GM08714 (cell line): Measurements from ENCODE around the gene ART5.

Source experiments
- H3K4me3 ChIP-seq: fragments of 200-500 bp; sonication (Bioruptor generic); 2 replicates; pipeline ENCODE4 v1.5.1; 2014; ENCODE audit warnings: mild to moderate bottlenecking, low read length, inconsistent platforms
- ZNF274 ChIP-seq: IDR thresholded peaks from 2 replicates; pipeline ENCODE4 v1.6.1; 2012; ENCODE audit warnings: mild to moderate bottlenecking, low read depth, low read length

The ART5 gene

GRCh38 chr11:3641701-3642070 is at the start of gene ART5:
Gene ART5 (minus strand): TSS chr11:3641992. CDS start chr11:3641862, 130 bp downstream.
- TF ChIP-seq ZNF274 = no peak
- peak within 1 kb of the TSS; percentile 45; the same call in 1 of the 2 replicates for H3K4me3 ChIP-seq

DNA sequence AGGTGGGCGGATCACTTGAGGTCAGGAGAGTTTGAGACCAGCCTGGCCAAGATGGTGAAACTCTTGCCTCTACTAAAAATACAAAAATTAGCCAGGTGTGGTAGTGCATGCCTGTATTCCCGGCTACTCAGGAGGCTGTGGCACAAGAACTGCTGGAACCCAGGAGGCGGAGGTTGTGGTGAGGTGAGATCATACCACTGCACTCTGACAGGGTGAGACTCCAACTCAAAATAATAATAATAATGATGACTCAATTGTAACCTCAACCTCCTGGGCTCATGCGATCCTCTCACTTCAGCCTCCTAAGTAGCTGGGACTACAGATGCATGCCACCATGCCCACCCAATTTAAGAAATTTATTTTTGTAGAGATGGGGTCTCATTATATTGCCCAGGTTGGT is 45.0 kb upstream of the ART5 start:
- H3K4me3 ChIP-seq = no peak overlapping the region
- no peak for TF ChIP-seq ZNF274

DNA sequence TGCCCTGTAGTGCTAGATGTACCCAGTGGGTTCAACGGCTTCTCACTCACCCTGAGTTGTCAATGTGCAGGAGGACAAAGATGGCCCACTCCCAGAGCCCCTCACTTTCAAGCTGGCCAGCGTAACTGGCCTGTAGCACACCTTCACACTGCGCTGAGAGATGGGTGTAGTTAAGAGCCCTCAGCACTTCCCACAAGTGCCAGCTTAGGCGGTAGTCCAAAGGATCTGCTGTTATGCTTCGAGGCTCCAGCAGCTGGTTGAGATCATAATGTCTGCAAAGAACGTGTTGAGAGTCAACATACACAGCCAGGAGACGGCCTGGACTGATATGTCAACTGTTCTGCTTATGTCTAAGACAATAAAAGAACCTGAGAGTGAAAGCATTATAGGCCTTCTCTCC is 44.1 kb upstream of the ART5 start:
- TF ChIP-seq ZNF274 = no peak
- H3K4me3 ChIP-seq = no peak overlapping the region

GRCh38 chr11:3684819-3685172 is 43.0 kb upstream of the ART5 start:
- no peak overlapping the region for H3K4me3 ChIP-seq
- no peak for TF ChIP-seq ZNF274

GRCh38 chr11:3684129-3684818 is 42.5 kb upstream of the ART5 start:
- no peak for TF ChIP-seq ZNF274
- no peak overlapping the region for H3K4me3 ChIP-seq

- TF ChIP-seq ZNF274 = no peak
- H3K4me3 ChIP-seq = no peak overlapping the region
These were observed 41.2 kb upstream of the ART5 start for GRCh38 chr11:3683039-3683438.

DNA sequence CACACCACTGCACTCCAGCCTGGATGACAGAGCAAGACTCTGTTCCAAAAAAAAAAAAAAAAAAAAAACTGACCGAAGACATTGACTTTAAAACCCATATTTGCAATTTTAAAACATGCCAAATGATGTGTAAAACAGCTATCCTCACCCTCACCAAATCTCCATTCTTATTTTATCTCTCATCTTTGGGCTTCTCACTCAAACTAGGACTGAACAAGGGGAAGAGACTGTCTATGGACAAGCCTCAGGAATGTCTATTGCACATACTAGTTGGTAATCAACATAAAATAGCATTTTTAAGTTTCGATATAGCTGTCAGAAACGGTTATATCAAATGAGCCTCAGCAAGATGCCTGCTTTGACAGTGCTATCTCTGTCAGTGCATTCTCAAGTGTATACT is 37.3 kb upstream of the ART5 start:
- no peak overlapping the region for H3K4me3 ChIP-seq
- TF ChIP-seq ZNF274 = no peak

- no peak for TF ChIP-seq ZNF274
- H3K4me3 ChIP-seq = no peak overlapping the region
These were observed 34.2 kb upstream of the ART5 start for GRCh38 chr11:3675971-3676370.

DNA sequence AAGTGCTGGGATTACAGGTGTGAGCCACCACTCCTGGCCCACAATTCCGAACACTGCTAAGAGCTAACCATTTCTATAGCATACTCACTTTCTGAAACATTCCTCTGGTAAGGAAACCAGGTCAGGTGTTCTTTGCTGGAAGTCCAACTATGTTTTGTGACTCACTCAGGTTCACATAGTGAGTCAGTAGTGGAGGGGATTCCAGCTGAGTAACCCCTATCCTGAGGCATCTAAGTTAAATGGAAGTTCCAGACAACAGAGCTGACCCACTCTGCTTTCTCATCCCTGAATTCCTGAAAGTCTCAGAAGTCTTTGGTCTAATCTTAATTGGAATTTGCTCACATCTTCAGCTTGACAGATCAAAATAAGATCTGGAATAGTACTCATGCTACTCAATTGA is 32.4 kb upstream of the ART5 start:
- TF ChIP-seq ZNF274 = no peak
- no peak overlapping the region for H3K4me3 ChIP-seq

GRCh38 chr11:3671334-3672254 is 29.8 kb upstream of the ART5 start, which contains the start of gene CHRNA10:
Gene CHRNA10 (minus strand): TSS chr11:3671384. CDS start chr11:3671312, 72 bp downstream.
- no peak for TF ChIP-seq ZNF274
- H3K4me3 ChIP-seq = no peak within 1 kb of the TSS

DNA sequence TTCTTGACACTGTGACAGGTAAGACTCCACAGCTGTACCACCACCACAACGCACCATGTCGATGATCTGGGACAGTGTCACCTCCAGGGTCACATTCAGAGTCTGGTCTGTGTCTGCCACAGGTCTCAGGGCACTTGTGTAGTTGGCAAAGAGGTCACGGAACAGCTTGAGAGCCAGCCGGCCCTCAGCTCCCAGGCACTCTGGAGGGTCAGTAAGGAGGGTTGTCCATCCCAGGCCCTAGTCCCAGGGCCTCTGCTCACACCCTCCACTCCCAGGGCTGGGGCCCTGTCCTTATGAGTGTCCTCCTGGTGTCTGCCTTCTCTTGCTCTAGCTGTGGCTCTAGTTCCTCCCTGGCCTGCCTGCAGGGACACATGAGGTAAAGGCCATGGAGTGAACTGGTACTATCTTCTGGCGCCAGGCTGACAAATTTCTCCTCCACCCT is 28.0 kb upstream of the ART5 start:
- TF ChIP-seq ZNF274 = no peak
- H3K4me3 ChIP-seq = no peak overlapping the region

GRCh38 chr11:3669128-3669527 is 27.3 kb upstream of the ART5 start:
- TF ChIP-seq ZNF274 = no peak
- no peak overlapping the region for H3K4me3 ChIP-seq

DNA sequence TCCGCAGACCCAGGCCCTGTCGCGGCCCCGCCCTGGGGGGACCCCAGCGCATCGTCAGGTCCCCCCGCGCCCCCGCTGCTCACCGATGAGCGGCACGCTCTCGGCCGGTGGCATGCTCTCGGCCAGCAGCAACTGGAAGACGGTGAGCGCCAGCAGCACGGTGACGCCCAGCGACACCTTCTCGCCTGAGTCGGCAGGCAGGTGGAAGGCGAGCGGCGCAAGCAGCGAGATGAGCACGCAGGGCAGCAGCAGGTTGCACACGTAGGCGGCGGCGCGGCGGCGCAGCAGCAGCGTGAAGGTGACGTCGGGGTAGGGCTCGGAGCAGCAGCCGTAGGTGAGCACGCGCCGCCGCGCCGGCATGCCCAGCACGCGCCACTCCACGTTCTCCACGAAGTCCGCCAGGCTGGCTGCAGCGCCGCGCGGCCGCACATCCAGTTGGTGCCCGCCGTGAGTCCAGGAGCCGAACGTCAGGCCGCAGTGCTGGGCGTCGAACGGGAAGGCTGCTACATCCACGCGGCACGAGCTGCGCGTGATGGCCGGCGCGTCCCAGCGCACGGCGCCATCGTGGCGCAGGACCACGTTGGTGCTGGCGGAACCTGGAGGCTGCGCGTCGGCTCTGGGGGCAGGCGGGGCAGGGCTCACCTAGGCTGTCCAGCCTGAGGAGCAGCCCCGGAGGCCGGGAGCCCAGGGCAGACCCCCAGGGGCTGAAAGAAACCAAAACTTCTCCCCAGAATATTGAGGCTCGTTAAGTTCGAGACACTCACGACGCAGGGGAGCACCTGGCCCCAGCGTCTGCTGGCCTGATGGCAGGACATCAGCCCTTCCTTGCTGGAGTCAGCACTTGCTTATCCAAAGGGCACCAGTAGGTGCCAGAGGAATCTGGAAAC is 25.6 kb upstream of the ART5 start:
- no peak for TF ChIP-seq ZNF274
- H3K4me3 ChIP-seq = no peak overlapping the region

- TF ChIP-seq ZNF274 = no peak
- no peak overlapping the region for H3K4me3 ChIP-seq
These were observed 24.3 kb upstream of the ART5 start for GRCh38 chr11:3666023-3666530.
